ENCODE results near the gene THRSP.

DNA sequence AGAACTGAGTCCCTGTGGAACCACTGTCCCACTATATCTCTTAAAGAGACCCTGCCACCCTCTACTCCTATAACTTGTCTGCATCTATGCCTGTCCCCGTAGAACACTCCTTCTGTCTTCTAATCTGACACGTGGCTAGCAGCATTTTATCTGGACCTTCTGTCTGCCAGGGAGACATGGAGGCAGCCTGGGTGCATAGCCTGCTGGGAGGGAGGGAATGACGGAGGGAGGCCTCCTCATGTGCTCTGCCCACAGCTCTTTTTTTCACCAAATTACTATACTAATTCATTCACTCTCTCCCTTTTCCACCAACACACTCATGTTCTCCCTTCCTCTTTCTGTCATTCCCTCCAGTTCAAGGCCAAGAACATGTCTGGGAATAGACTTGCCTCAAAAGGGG is 7.6 kb upstream of the THRSP start:
- TF ChIP-seq TCF4 (CRISPR knock-in tag; IDR thresholded peaks at IDR 0.05; ENCODE audit: borderline replicate concordance): no peak
- TF ChIP-seq, protein P1, sequence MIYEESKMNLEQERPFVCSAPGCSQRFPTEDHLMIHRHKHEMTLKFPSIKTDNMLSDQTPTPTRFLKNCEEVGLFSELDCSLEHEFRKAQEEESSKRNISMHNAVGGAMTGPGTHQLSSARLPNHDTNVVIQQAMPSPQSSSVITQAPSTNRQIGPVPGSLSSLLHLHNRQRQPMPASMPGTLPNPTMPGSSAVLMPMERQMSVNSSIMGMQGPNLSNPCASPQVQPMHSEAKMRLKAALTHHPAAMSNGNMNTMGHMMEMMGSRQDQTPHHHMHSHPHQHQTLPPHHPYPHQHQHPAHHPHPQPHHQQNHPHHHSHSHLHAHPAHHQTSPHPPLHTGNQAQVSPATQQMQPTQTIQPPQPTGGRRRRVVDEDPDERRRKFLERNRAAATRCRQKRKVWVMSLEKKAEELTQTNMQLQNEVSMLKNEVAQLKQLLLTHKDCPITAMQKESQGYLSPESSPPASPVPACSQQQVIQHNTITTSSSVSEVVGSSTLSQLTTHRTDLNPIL (CRISPR knock-in tag; IDR thresholded peaks at IDR 0.05; ENCODE audit: low read depth): no peak
